Thoracic aorta (tissue), 2 donors: ENCODE measurements around the gene KRTAP5-11. TPM values are rescaled to one million over a fixed set of nuclear protein-coding genes. Genes with fewer than 3 reads are reported as not detected.
"Not testable (repeated sequence)": the region's sequence is repeated elsewhere in the genome, so short reads cannot be mapped to it uniquely, and the experiment has no call there.

ENCODE experiments used
- ATAC-seq: fragments of 150-250 bp; one replicate; pipeline ENCODE4 v1.8.0; 2017; ENCODE audit warnings: low read depth; ENCODE audit not compliant: insufficient number of reproducible peaks, low FRiP score
- DNase-seq: peaks from one replicate; pipeline ENCODE4 v3.0.0-alpha.2; 2020; ENCODE audit warnings: low spot score
- H3K27ac ChIP-seq, 2 donors: fragments of 200-600 bp; sonication (generic); 1 replicate in 1 of 2; 2 replicates in 1 of 2; pipeline ENCODE4 v1.5.1; 2016; ENCODE audit warnings: mild to moderate bottlenecking in 2 of 2, moderate library complexity in 2 of 2
- H3K27me3 ChIP-seq: fragments of 200-600 bp; sonication (generic); replicated peaks from 2 replicates; pipeline ENCODE4 v1.6.0; 2016; ENCODE audit warnings: mild to moderate bottlenecking; ENCODE audit not compliant: insufficient read depth
- H3K36me3 ChIP-seq: fragments of 200-600 bp; sonication (generic); one replicate; pipeline ENCODE4 v1.5.1; 2016
- H3K4me1 ChIP-seq, 2 donors: fragments of 200-600 bp; sonication (generic); 1 replicate in 1 of 2; 2 replicates in 1 of 2; pipeline versions ENCODE4 v1.5.1 to v1.6.0; 2016; ENCODE audit warnings: low read depth in 2 of 2, mild to moderate bottlenecking in 1 of 2; ENCODE audit not compliant: control insufficient read depth in 1 of 2
- H3K4me3 ChIP-seq: fragments of 200-600 bp; sonication (generic); 2 replicates; pipeline ENCODE4 v1.5.1; 2016; ENCODE audit warnings: mild to moderate bottlenecking
- H3K9me3 ChIP-seq: fragments of 200-600 bp; sonication (generic); 2 replicates; pipeline ENCODE4 v1.5.1; 2016
- CTCF ChIP-seq: fragments of 200-600 bp; sonication (generic); IDR thresholded peaks from one replicate; pipeline ENCODE4 v1.5.1; 2019; ENCODE audit warnings: antibody characterized with exemption
- total RNA-seq, 2 donors: library from RNA; depleted of rRNA; stranded (reverse); fragments of >200 nt; gene quantifications; one replicate each; pipeline versions ENCODE4 v1.1.0 to v1.2.3, GENCODE V29; 2016

KRTAP5-11 gene
- total RNA-seq, 2 donors from 2014 or later = not detected

DNA sequence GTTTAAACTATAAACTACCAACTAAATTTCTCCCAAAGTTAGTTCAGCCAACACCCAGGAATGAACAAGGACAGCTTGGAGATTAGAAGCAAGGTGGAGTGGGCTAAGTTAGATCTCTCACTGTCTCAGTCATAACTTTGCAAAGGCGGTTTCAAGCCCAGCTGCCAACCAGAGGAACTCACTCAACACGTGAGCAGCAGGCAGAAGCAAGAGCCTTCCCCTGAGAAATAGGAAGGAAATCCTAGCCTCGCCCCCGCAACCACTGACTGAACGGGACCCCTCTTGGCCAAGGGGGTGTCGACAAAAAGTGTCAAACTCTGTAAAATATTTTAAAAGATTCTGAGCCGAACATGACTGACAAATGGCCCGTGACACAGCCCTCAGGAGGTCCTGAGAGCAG, 38.8 kb downstream of the KRTAP5-11 start:
- H3K27ac ChIP-seq = no peak overlapping the region
- H3K27me3 ChIP-seq = no peaks in the 10 kb centered on the region
- H3K9me3 ChIP-seq = no peaks in the 10 kb centered on the region
- no peak overlapping the region for H3K4me3 ChIP-seq
- no peaks in the 10 kb centered on the region for H3K4me1 ChIP-seq
- DNase-seq = no peak
- H3K36me3 ChIP-seq = no peaks in the 10 kb centered on the region
- ATAC-seq = no peak
- no peak for TF ChIP-seq CTCF

GRCh38 chr11:71542879-71543777, 39.5 kb downstream of the KRTAP5-11 start:
- Histone ChIP-seq H3K36me3 (no peaks in the 10 kb centered on the region), H3K27me3 (no peaks in the 10 kb centered on the region), H3K4me1 (no peaks in the 10 kb centered on the region), H3K9me3 (no peaks in the 10 kb centered on the region), H3K4me3 (no peak overlapping the region), H3K27ac (no peak overlapping the region)
- no peak for ATAC-seq
- no peak for DNase-seq
- TF ChIP-seq CTCF = no peak

DNA sequence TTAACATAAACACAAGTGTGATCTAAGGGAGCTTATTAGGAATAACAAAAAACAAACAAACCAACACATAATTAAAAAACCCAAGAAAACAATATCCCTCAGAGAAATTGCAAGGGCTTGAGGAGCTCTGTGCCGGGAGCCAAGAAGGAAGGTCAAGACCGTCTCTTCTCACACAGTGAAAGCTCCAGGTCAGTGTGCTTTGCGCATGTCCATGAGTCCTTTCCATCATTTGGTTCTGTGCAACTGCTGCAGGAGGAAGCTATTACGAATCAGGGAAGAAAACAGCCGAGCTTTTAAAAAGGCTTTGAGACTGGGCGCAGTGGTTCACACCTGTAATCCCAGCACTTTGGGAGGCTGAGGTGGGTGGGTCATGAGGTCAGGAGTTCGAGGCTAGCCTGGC, 40.3 kb downstream of the KRTAP5-11 start:
- Histone ChIP-seq H3K9me3 (no peaks in the 10 kb centered on the region), H3K4me3 (no peak overlapping the region), H3K27me3 (no peaks in the 10 kb centered on the region), H3K4me1 (no peaks in the 10 kb centered on the region), H3K27ac (no peak overlapping the region), H3K36me3 (no peaks in the 10 kb centered on the region)
- DNase-seq (no peak), ATAC-seq (no peak)
- no peak for TF ChIP-seq CTCF

DNA sequence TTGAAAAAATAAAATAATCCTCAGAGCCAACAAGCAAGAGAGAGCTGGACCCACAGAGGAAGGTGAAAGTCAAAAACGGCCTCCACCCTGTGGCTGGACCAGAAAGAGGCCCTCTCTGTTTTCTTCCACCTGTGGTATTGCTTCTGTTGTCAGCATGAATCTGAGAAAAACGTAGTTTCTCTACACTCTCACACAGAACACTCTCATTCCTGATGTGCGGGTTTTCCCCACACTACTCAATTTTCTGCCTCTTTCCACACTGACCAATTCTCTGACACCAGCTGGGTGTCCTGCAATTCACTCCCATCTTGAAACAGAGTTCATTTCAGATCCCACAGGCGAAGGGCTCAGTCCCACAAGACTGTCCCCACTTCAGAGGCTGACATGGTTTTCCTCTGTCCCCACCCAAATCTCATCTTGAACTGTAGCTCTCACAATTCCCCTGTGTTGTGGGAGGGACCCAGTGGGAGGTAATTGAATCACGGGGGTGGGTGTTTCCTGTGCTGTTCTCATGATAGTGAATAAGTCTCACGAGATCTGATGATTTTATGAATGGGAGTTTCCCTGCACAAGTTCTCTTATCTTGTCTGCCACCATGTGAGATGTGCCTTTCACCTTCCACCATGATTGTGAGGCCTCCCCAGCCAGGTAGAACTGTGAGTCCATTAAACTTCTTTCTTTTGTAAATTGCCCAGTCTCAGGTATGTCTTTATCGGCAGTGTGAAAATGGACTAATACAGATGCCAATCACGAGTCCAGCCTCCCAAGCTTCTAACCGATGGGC, 42.0 kb downstream of the KRTAP5-11 start:
- ATAC-seq, DNase-seq, H3K9me3 ChIP-seq, H3K27ac ChIP-seq, H3K27me3 ChIP-seq, H3K36me3 ChIP-seq, H3K4me3 ChIP-seq, H3K4me1 ChIP-seq: not testable (repeated sequence)

DNA sequence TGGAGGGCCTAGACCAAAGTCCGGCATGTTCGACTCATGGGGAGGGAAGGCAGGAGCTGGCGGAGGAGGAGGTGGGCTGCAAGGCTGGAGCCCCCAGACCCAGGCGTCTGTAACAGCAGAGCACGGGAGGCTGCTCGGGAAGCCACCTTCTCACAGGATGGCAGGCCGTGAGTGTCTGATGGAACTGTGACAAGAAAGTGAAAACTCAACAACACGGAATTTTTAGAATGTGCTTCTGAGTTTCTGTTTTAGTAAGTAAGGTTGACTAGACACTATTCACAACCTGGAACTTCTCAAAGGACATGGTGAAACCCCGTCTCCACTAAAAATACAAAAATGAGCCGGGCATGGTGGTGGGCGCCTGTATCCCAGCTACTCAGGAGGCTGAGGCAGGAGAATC, 42.7 kb downstream of the KRTAP5-11 start:
- H3K27ac ChIP-seq, H3K4me1 ChIP-seq, DNase-seq, H3K27me3 ChIP-seq, H3K9me3 ChIP-seq, H3K36me3 ChIP-seq, H3K4me3 ChIP-seq, ATAC-seq: not testable (repeated sequence)

GRCh38 chr11:71539017-71539416, 43.7 kb downstream of the KRTAP5-11 start:
- no peak overlapping the region for H3K4me3 ChIP-seq
- H3K27me3 ChIP-seq = no peaks in the 10 kb centered on the region
- no peak overlapping the region for H3K27ac ChIP-seq
- DNase-seq (no peak), ATAC-seq (no peak)
- H3K9me3 ChIP-seq = no peaks in the 10 kb centered on the region
- H3K4me1 ChIP-seq = no peaks in the 10 kb centered on the region
- H3K36me3 ChIP-seq = no peaks in the 10 kb centered on the region
- TF ChIP-seq CTCF = no peak
